Stomach (tissue), 4 donors: ENCODE results near the gene RABGAP1L.

Experiments used
- EP300 ChIP-seq: sonication (generic); formaldehyde crosslinking; IDR thresholded peaks from one replicate; pipeline ENCODE4 v1.6.1; 2017; ENCODE audit warnings: antibody characterized with exemption
- TF ChIP-seq, protein P1 (sequence below), 7 experiments: fragments of 450-650 bp in 4 of 7; fragments of 200-600 bp in 3 of 7; sonication (generic) in 3 of 7; IDR thresholded peaks; one replicate each; pipeline ENCODE4 v1.5.1; 2016 to 2019; ENCODE audit warnings: antibody characterized with exemption in 7 of 7, control low read depth in 2 of 7, mild to moderate bottlenecking in 1 of 7

DNA sequence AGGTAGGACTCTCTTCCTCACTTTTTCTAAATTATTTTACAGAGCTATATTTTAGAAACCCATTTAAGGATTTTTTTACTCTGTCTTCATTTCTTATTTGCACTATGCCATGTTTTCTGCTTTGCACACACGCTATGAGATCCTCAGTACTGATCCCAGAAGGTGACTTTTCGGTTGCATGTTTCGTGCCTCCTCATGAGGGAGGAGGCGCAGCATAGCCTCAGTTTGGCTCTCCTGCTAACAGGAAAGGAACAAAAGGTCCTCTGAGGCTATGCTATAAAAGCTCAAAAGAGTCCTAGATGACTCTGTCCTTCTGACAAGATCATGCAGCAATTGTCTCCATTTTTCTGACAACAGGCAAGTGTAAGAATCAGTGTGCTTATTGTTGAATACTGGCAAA, 478.2 kb downstream of the RABGAP1L start:
- TF ChIP-seq, protein P1, sequence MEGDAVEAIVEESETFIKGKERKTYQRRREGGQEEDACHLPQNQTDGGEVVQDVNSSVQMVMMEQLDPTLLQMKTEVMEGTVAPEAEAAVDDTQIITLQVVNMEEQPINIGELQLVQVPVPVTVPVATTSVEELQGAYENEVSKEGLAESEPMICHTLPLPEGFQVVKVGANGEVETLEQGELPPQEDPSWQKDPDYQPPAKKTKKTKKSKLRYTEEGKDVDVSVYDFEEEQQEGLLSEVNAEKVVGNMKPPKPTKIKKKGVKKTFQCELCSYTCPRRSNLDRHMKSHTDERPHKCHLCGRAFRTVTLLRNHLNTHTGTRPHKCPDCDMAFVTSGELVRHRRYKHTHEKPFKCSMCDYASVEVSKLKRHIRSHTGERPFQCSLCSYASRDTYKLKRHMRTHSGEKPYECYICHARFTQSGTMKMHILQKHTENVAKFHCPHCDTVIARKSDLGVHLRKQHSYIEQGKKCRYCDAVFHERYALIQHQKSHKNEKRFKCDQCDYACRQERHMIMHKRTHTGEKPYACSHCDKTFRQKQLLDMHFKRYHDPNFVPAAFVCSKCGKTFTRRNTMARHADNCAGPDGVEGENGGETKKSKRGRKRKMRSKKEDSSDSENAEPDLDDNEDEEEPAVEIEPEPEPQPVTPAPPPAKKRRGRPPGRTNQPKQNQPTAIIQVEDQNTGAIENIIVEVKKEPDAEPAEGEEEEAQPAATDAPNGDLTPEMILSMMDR (IDR thresholded peaks at IDR 0.05) = no peak
- no peak for TF ChIP-seq EP300
